ENCODE measurements around the gene PLRG1.

Gene PLRG1

GRCh38 chr4:154566639-154567204 is 16.5 kb upstream of the PLRG1 start:
- no peaks in the 10 kb centered on the region for H3K9me3 ChIP-seq (ENCODE audit: severe bottlenecking)
- H3K36me3 ChIP-seq, result no peaks in the 10 kb centered on the region
- no peaks in the 10 kb centered on the region for H3K27me3 ChIP-seq (ENCODE audit: insufficient read depth, low read depth, severe bottlenecking)
- TF ChIP-seq CTCF (IDR thresholded peaks at IDR 0.05; ENCODE audit: low read depth, low read length), result no peak
- no peak overlapping the region for H3K27ac ChIP-seq
- no peak for DNase-seq
- no peak overlapping the region for H3K4me3 ChIP-seq (ENCODE audit: low read depth, low read length)

DNA sequence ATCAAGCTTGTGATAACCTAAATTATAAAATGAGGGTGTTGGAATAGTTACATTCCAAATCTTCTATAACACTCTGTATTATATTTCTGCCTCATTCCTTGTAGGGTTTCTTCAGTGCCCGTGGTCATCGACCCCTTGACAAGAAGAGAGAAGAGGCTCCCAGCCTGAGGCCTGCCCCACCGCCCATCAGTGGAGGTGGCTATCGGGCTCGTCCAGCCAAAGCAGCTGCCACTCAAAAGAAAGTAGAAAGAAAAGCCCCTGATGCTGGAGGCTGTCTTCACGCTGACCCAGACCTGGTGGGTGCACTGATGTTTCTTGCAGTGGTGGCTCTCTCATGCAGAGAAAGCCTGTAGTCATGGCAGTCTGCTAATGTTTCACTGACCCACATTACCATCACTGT is 15.5 kb upstream of the PLRG1 start:
- no peaks in the 10 kb centered on the region for H3K36me3 ChIP-seq
- no peak for DNase-seq
- no peaks in the 10 kb centered on the region for H3K27me3 ChIP-seq (ENCODE audit: insufficient read depth, low read depth, severe bottlenecking)
- no peak overlapping the region for H3K4me3 ChIP-seq (ENCODE audit: low read depth, low read length)
- no peaks in the 10 kb centered on the region for H3K9me3 ChIP-seq (ENCODE audit: severe bottlenecking)
- no peak overlapping the region for H3K27ac ChIP-seq
- no peak for TF ChIP-seq CTCF (IDR thresholded peaks at IDR 0.05; ENCODE audit: low read depth, low read length)

DNA sequence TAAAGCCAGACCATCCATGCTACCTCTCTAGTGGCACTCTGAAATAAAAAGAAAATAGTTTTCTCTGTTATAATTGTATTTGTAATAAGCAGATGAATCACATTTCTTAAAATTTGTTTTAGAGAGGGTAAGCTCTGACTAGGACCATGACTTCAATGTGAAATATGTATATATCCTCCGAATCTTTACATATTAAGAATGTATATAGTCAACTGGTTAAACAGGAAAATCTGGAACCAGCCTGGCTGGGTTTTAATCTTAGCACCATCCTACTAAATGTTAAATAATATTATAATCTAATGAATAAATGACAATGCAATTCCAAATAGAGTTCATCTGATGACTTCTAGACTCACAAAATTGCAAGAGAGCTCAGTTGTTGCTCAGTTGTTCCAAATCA is 14.1 kb upstream of the PLRG1 start:
- Histone ChIP-seq H3K4me3 (ENCODE audit: low read depth, low read length) (no peak overlapping the region), H3K36me3 (no peaks in the 10 kb centered on the region), H3K9me3 (ENCODE audit: severe bottlenecking) (no peaks in the 10 kb centered on the region), H3K27me3 (ENCODE audit: insufficient read depth, low read depth, severe bottlenecking) (no peaks in the 10 kb centered on the region), H3K27ac (no peak overlapping the region)
- no peak for DNase-seq
- no peak for TF ChIP-seq CTCF (IDR thresholded peaks at IDR 0.05; ENCODE audit: low read depth, low read length)

- Histone ChIP-seq H3K27ac (no peak within 1 kb of the TSS), H3K9me3 (ENCODE audit: severe bottlenecking) (no peaks in the 10 kb centered on the region), H3K4me3 (ENCODE audit: low read depth, low read length) (no peak within 1 kb of the TSS), H3K27me3 (ENCODE audit: insufficient read depth, low read depth, severe bottlenecking) (no peaks in the 10 kb centered on the region), H3K36me3 (no peaks in the 10 kb centered on the region)
- TF ChIP-seq CTCF (IDR thresholded peaks at IDR 0.05; ENCODE audit: low read depth, low read length), result no peak
- DNase-seq, result no peak
Measured at GRCh38 chr4:154562697-154563254, 12.6 kb upstream of the PLRG1 start, which contains the start of gene FGB. Gene FGB (plus strand): TSS chr4:154563011. CDS start chr4:154563019, 8 bp downstream.

DNA sequence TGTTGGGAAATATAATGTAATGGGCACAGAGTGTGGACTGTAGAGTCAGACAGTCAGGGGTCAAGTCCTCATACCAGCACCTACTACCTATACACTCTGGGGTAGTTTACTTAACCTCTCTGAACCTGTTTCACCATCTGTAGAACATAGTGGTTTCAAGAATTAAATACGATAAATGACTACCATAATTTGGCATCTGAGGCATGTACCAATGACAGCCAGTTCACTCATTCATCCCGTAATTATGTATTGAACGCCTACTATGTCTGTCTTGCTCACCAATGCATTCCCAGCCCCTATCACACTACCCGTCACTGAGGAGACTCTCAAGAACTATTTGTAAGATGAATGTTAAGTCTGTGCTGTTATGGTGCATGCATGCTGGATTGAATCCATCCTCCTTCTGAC is 10.6 kb upstream of the PLRG1 start:
- no peaks in the 10 kb centered on the region for H3K9me3 ChIP-seq (ENCODE audit: severe bottlenecking)
- no peaks in the 10 kb centered on the region for H3K36me3 ChIP-seq
- no peak overlapping the region for H3K27ac ChIP-seq
- H3K27me3 ChIP-seq (ENCODE audit: insufficient read depth, low read depth, severe bottlenecking), result no peaks in the 10 kb centered on the region
- no peak for TF ChIP-seq CTCF (IDR thresholded peaks at IDR 0.05; ENCODE audit: low read depth, low read length)
- no peak for DNase-seq
- H3K4me3 ChIP-seq (ENCODE audit: low read depth, low read length), result no peak overlapping the region

DNA sequence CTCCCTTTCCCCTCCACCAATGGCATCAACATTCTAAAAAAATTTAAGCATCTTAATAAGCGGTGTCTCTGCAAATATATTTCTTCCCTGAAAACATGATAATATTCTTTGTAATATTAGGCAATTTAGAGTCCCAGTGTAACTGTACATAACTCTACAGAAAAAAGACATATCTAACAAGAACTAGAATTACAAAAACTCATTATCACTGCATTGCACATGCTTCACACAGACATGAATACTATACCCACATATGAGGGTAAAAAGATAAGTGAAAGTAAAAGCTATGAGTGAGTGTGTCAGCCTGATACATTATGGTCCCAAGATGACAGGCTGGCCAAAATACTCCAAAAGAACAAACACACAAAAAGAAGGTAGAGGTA is 10.2 kb upstream of the PLRG1 start:
- TF ChIP-seq CTCF (IDR thresholded peaks at IDR 0.05; ENCODE audit: low read depth, low read length), result no peak
- no peak overlapping the region for H3K27ac ChIP-seq
- H3K27me3 ChIP-seq (ENCODE audit: insufficient read depth, low read depth, severe bottlenecking), result no peaks in the 10 kb centered on the region
- H3K36me3 ChIP-seq, result no peaks in the 10 kb centered on the region
- no peak overlapping the region for H3K4me3 ChIP-seq (ENCODE audit: low read depth, low read length)
- no peak for DNase-seq
- no peaks in the 10 kb centered on the region for H3K9me3 ChIP-seq (ENCODE audit: severe bottlenecking)
